Mesothelial cell of epicardium (in vitro differentiated cells): ENCODE measurements around the gene PHYHIPL. TPM values are rescaled to one million over a fixed set of nuclear protein-coding genes. Genes with fewer than 3 reads are reported as not detected.

Experiments used
- DNase-seq, 2 experiments: peaks; one replicate each; pipeline ENCODE4 v3.0.0; 2021; ENCODE audit warnings: low spot score in 2 of 2; ENCODE audit not compliant: unreplicated experiment in 2 of 2
- H3K27ac Mint-ChIP-seq: 2 replicates; pipeline ENCODE4 v1.8.0; 2021; ENCODE audit warnings: mixed read lengths
- H3K27me3 Mint-ChIP-seq: 2 replicates; pipeline ENCODE4 v1.8.0; 2021; ENCODE audit warnings: low read depth, mixed read lengths
- H3K36me3 Mint-ChIP-seq: 2 replicates; pipeline ENCODE4 v1.8.0; 2021; ENCODE audit warnings: mixed read lengths
- H3K4me1 Mint-ChIP-seq: 2 replicates; pipeline ENCODE4 v1.8.0; 2021; ENCODE audit warnings: mixed read lengths
- H3K4me3 Mint-ChIP-seq: 2 replicates; pipeline ENCODE4 v1.8.0; 2021; ENCODE audit warnings: mild to moderate bottlenecking, moderate library complexity, mixed read lengths
- H3K9me3 Mint-ChIP-seq: 2 replicates; pipeline ENCODE4 v1.8.0; 2021; ENCODE audit warnings: mixed read lengths
- CTCF ChIP-seq: fragments of 200-600 bp; sonication (generic); IDR thresholded peaks from one replicate; pipeline ENCODE4 v1.5.0; 2021; ENCODE audit warnings: antibody characterized with exemption; ENCODE audit not compliant: unreplicated experiment
- total RNA-seq: library from RNA; stranded (reverse); gene quantifications from 3 replicates; pipeline ENCODE4 v1.2.1, GENCODE V29; 2021

The PHYHIPL gene
- total RNA-seq, 1 donor from 2014 or later = 0.56 TPM

GRCh38 chr10:59257224-59257623 lies 80.8 kb downstream of the PHYHIPL start:
- Mint-ChIP-seq H3K9me3 (no peaks in the 10 kb centered on the region), H3K27ac (no peak overlapping the region), H3K27me3 (peaks cover 11% of the 10 kb centered on the region), H3K36me3 (no peaks in the 10 kb centered on the region), H3K4me3 (no peak overlapping the region), H3K4me1 (no peaks in the 10 kb centered on the region)
- no peak for TF ChIP-seq CTCF
- DNase-seq = no peak

- TF ChIP-seq CTCF = no peak
- DNase-seq = no peak
- Mint-ChIP-seq H3K4me1 (no peaks in the 10 kb centered on the region), H3K4me3 (no peak overlapping the region), H3K27ac (no peak overlapping the region), H3K27me3 (peaks cover 15% of the 10 kb centered on the region), H3K9me3 (no peaks in the 10 kb centered on the region), H3K36me3 (no peaks in the 10 kb centered on the region)
Observed at GRCh38 chr10:59258890-59259289, 82.4 kb downstream of the PHYHIPL start.

GRCh38 chr10:59265141-59265540 lies 88.7 kb downstream of the PHYHIPL start:
- no peak for TF ChIP-seq CTCF

GRCh38 chr10:59266321-59266720 lies 89.9 kb downstream of the PHYHIPL start:
- Mint-ChIP-seq H3K4me1 (no peaks in the 10 kb centered on the region), H3K9me3 (no peaks in the 10 kb centered on the region), H3K27me3 (peaks cover 45% of the 10 kb centered on the region), H3K36me3 (peaks cover 3% of the 10 kb centered on the region), H3K4me3 (no peak overlapping the region), H3K27ac (no peak overlapping the region)
- no peak for TF ChIP-seq CTCF
- no peak for DNase-seq

More at GRCh38 chr10:59265141-59265540, 88.7 kb downstream of the PHYHIPL start:
- Mint-ChIP-seq H3K4me3 (no peak overlapping the region), H3K27ac (no peak overlapping the region), H3K9me3 (no peaks in the 10 kb centered on the region), H3K36me3 (peaks cover 3% of the 10 kb centered on the region), H3K4me1 (no peaks in the 10 kb centered on the region), H3K27me3 (peaks cover 35% of the 10 kb centered on the region)
- DNase-seq = no peak

GRCh38 chr10:59268460-59268859 lies 92.0 kb downstream of the PHYHIPL start:
- TF ChIP-seq CTCF = no peak
- Mint-ChIP-seq H3K27me3 (peaks cover 54% of the 10 kb centered on the region), H3K9me3 (no peaks in the 10 kb centered on the region), H3K4me3 (no peak overlapping the region), H3K4me1 (no peaks in the 10 kb centered on the region), H3K36me3 (peaks cover 3% of the 10 kb centered on the region), H3K27ac (no peak overlapping the region)
- no peak for DNase-seq

- no peak for DNase-seq
- H3K27ac Mint-ChIP-seq = no peak overlapping the region
Observed at GRCh38 chr10:59269651-59270050, 93.2 kb downstream of the PHYHIPL start.

More at GRCh38 chr10:59269651-59270050, 93.2 kb downstream of the PHYHIPL start:
- TF ChIP-seq CTCF = no peak
- H3K27me3 Mint-ChIP-seq = peaks cover 57% of the 10 kb centered on the region
- no peak overlapping the region for H3K4me3 Mint-ChIP-seq
- peaks cover 3% of the 10 kb centered on the region for H3K36me3 Mint-ChIP-seq
- H3K4me1 Mint-ChIP-seq = no peaks in the 10 kb centered on the region
- no peaks in the 10 kb centered on the region for H3K9me3 Mint-ChIP-seq
